ENCODE data around the gene FGD5. TPM values are rescaled to one million over a fixed set of nuclear protein-coding genes. Genes with fewer than 3 reads are reported as not detected.

The FGD5 gene
- total RNA-seq, 6 experiments from 2014 or later = not detected

GRCh38 chr3:14799146-14799545 lies 19.6 kb upstream of the FGD5 start:
- DNase-seq = no peak
- Mint-ChIP-seq H3K27ac (no peak overlapping the region), H3K4me1 (ENCODE audit: low read depth) (no peaks in the 10 kb centered on the region), H3K36me3 (ENCODE audit: low read depth) (no peaks in the 10 kb centered on the region), H3K4me3 (no peak overlapping the region), H3K27me3 (ENCODE audit: insufficient read depth) (peaks cover 25% of the 10 kb centered on the region), H3K9me3 (no peaks in the 10 kb centered on the region)
- TF ChIP-seq CTCF (IDR thresholded peaks at IDR 0.05) = no peak

DNA sequence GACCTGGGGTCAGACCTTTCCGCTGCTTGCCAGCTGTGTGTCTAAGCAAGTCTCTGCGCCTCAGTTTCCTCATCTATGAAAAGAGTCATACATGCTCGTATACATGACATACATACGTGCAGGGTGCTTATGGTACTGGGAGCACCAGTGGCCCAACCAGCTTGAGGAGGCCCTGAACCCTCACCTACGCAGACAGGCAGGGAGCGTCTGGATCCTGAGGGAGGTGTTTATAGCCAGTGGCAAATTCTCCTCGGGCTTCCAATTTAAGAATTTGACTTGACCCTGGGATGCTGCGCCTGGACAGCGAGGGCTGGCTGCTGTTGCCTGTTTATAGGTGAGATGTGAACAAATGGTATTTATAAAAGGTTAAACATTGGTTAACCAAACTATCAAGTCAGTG lies 17.7 kb upstream of the FGD5 start:
- no peak for TF ChIP-seq CTCF (IDR thresholded peaks at IDR 0.05)

GRCh38 chr3:14801668-14802380 lies 16.9 kb upstream of the FGD5 start:
- no peak overlapping the region for H3K27ac Mint-ChIP-seq
- no peaks in the 10 kb centered on the region for H3K9me3 Mint-ChIP-seq
- no peaks in the 10 kb centered on the region for H3K36me3 Mint-ChIP-seq (ENCODE audit: low read depth)
- H3K27me3 Mint-ChIP-seq (ENCODE audit: insufficient read depth) = peaks cover 29% of the 10 kb centered on the region
- H3K4me1 Mint-ChIP-seq (ENCODE audit: low read depth) = no peaks in the 10 kb centered on the region
- no peak for TF ChIP-seq CTCF (IDR thresholded peaks at IDR 0.05)
- H3K4me3 Mint-ChIP-seq = no peak overlapping the region
- DNase-seq = no peak

More for the DNA sequence above, 17.7 kb upstream of the FGD5 start:
- H3K27me3 Mint-ChIP-seq (ENCODE audit: insufficient read depth) = peaks cover 32% of the 10 kb centered on the region
- H3K27ac Mint-ChIP-seq = no peak overlapping the region
- no peaks in the 10 kb centered on the region for H3K36me3 Mint-ChIP-seq (ENCODE audit: low read depth)
- H3K4me3 Mint-ChIP-seq = no peak overlapping the region
- H3K4me1 Mint-ChIP-seq (ENCODE audit: low read depth) = no peaks in the 10 kb centered on the region
- DNase-seq = no peak
- H3K9me3 Mint-ChIP-seq = no peaks in the 10 kb centered on the region

DNA sequence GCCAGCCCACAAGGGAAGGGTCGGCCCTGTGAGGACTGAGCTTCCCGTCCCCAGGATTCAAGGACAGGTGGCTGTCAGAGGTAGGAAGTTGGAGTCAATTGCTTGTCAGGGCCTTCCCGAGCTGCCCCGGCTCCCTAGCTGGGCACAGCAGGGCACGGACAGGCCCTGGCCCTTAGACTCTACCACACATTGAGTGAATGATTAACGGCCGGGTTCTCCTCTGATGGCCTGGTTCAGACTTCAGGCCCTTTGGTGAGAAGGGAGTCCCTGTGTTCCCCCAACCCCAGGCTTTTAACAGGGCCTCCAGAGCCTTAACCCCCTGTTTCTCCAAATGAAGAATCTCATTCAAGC lies 16.4 kb upstream of the FGD5 start:
- H3K27me3 Mint-ChIP-seq (ENCODE audit: insufficient read depth) = peaks cover 26% of the 10 kb centered on the region
- DNase-seq = no peak
- H3K36me3 Mint-ChIP-seq (ENCODE audit: low read depth) = no peaks in the 10 kb centered on the region
- no peaks in the 10 kb centered on the region for H3K9me3 Mint-ChIP-seq
- H3K4me3 Mint-ChIP-seq = no peak overlapping the region
- no peaks in the 10 kb centered on the region for H3K4me1 Mint-ChIP-seq (ENCODE audit: low read depth)
- H3K27ac Mint-ChIP-seq = no peak overlapping the region
- no peak for TF ChIP-seq CTCF (IDR thresholded peaks at IDR 0.05)

GRCh38 chr3:14803101-14803980 lies 15.4 kb upstream of the FGD5 start:
- Mint-ChIP-seq H3K27me3 (ENCODE audit: insufficient read depth) (peaks cover 22% of the 10 kb centered on the region), H3K9me3 (no peaks in the 10 kb centered on the region), H3K4me3 (no peak overlapping the region), H3K36me3 (ENCODE audit: low read depth) (no peaks in the 10 kb centered on the region), H3K4me1 (ENCODE audit: low read depth) (no peaks in the 10 kb centered on the region), H3K27ac (no peak overlapping the region)
- no peak for TF ChIP-seq CTCF (IDR thresholded peaks at IDR 0.05)
- no peak for DNase-seq

Measured in HFFc6 (cell line).